HPDE6-E6E7 (cell line): ENCODE data around the gene MAP2K4.

Source experiments
- DNase-seq: peaks from one replicate; pipeline ENCODE4 v3.0.0; 2011; ENCODE audit warnings: missing footprints; ENCODE audit errors: extremely low spot score

MAP2K4 gene

DNA sequence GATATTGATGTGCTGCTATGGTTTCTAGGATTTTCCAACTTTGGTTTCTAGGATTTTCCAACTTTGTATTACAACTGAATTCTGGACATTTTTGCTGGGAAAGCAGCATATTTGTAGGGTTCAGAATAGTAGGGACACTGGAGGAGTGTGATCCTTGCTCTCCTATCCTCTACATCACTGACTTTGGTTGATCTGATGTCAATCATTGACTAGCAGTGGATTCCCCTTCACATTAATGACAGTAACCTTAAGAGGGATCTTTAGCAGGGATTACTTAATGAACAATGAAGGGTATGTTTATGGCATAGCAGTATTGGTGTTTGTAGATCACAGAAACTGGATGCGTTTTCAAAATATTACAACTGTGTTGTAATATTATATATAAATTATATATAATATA, 67.4 kb downstream of the MAP2K4 start:
- no peak for DNase-seq

DNA sequence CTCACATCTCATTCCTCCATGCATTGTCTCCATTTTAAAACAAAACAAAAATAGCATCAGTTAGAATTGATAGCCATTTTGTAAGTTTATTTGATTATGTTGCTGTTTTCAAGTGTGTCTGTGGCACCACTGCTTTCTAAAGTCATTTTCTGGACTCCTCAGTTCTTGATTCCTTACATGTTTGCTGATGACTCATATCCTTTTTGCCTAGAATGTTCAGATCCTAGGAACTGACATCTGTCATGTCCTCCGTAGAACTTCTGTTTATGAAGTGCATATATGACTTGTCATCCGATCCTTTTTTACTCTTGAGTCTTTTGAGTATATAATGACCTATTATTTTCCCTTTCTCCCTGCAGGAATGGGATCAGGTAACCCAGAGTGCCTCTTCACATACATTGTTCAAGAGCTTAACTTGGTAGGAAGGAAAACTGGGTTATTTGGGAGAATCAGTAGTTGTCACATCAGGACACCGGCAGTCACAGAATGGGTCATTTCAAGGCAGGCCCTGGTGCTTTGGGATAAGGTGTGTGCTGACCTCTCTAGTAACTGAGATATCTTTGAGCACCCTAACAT, 69.2 kb downstream of the MAP2K4 start:
- peak; percentile 7 for DNase-seq

DNA sequence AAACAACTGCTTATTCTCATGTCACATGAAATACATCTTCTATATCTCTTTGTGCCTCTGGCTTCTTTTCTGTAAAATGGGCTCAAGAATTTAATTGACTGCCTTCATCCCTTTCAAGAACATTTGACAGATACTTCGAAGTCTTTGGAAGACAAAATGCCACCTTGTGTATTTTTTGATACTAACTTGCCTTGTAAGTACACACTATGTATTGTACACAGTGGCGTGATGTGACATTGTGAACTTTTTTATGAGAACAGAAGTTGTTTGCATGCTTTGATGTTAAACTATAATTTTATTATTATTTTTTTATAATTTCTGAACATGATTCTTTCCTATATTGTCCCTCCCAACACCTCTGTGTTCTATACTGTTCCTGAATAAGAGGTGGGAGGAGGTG, 73.7 kb downstream of the MAP2K4 start:
- DNase-seq: no peak

DNA sequence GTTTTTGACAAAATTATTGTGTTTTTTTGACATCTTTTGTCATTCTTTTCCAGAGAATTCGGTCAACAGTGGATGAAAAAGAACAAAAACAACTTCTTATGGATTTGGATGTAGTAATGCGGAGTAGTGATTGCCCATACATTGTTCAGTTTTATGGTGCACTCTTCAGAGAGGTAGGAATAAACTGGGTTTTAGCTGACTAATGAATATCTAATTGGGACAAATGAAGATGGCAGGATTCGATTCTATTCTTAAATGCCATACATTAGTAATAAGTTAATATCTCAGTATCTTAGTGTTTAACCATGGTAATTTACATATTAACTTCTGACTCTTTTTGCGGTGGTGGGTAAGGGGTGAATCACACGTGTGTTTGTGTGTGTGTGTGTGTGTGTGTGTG, 74.8 kb downstream of the MAP2K4 start:
- DNase-seq: no peak

DNA sequence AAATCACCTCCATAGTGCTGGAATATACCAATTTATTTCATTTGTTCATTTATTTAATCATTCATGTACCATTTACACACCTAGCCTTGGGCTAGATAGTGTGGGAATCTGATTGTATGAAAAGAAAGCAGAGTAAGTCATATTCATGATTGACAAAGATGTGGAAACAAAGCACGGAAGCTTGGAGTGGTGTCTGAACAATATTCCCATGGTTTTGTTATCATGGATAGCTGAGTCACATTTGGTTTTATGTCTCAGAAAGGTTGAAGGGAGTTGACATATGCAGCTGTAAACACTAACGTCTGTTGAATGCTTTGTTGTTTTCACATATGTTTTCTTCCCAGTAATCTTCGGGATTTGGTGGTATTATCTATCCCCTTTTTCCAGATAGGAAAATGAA, 76.6 kb downstream of the MAP2K4 start:
- DNase-seq: no peak

DNA sequence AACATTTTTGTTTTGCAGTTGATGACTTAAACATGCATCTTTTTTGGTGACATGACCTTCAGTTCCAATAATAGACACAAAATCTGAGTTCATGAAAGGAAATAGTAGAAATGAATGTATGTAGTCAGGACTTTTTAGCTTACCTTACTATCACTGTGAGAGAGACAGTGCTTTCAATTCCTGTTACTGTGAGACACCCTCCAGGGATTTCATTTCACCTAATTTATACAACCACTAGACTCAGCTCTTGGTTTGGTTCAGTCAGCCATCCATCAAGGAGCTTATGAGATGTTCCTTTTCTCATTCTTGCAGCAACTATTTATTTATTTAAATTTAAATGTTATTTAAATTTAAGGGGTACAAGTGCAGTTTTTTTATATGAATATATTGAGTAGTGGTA, 77.9 kb downstream of the MAP2K4 start:
- no peak for DNase-seq

DNA sequence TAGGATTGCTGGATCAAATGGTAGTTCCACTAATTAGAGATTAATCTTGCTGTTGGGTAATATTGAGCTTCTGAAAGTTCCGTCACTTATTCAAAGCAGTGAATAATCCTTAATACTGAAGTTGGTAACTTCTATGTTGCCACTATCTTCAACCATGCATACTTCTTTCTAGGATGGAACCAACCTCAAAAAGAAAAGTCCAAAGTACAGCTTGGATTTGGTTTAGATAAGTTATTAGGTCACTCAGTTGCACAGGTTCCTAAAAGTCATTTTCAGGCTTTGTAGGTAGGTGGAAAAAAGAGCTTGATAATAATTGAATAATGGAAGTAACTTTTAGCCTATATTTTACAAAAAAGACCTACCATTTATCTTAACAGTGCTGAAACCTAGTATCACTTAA, 78.7 kb downstream of the MAP2K4 start:
- no peak for DNase-seq

DNA sequence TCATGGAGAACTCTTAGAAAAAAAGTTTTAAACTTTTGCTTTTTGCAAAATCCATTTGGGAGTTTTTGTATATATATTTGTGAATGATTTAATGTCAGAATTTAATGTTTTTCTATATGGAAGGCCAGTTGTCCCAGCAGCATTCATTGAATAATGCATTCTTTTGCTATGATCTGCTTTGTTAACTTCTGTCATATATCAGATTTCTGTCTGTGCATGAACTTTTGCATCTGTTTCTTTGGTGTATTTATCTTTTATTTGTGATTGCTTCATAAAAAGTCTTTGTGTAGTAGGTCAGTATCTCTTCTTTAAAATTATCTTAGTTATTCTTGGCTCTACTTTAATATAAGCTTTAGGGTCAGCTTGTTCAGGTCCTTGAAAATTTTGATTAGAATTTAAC, 84.2 kb downstream of the MAP2K4 start:
- DNase-seq: no peak

DNA sequence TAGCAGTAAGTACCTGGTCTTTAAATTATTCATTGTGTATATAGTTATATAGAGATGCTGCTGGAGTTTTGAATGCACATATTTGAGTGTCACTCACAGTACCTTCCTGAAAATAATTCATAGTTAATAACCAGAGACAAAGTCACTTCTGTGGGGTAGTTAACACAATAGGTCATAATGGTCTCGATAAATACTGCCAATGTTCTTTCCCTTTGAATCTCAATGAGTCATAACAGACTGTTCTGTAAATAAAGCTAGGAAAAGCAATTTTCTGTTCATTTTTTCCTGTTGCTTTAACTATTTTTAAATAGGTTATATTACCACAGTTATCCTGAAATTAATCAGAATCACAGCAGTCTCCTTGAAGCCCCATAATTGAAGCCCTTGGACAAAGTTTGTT, 87.2 kb downstream of the MAP2K4 start:
- no peak for DNase-seq

DNA sequence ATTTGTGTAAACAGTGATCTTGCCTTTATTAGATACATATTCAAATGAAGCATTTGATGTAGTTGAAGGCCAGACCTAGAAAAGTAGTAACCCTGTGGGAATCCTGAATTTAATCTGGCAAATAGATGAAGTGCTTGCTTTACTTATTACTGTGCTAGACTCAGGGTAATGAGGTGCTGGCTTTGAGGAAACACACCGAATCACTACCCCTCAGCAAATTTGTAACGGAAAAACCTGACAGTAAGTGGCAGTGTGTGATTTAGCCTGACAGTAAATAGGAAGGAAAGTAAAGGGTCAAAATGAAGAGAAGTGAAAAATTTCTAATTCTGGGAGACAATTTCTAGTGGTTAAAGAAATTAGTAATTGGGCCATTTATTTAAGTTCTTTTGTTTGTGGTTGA, 90.2 kb downstream of the MAP2K4 start:
- DNase-seq: no peak

DNA sequence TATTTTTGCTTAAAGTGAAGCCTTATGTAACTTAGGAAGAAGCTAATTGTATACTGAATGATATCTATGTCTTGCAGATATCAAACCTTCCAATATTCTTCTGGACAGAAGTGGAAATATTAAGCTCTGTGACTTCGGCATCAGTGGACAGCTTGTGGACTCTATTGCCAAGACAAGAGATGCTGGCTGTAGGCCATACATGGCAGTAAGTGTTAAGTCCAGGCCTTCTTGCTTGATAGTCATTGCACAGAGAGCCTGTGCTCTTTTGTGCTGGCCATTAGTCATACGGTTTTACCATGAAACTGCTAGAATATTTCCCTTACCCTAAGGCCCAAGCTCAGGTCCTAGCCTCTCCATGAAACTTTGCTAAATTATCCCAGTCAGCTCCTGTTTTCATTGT, 92.5 kb downstream of the MAP2K4 start:
- DNase-seq: no peak

DNA sequence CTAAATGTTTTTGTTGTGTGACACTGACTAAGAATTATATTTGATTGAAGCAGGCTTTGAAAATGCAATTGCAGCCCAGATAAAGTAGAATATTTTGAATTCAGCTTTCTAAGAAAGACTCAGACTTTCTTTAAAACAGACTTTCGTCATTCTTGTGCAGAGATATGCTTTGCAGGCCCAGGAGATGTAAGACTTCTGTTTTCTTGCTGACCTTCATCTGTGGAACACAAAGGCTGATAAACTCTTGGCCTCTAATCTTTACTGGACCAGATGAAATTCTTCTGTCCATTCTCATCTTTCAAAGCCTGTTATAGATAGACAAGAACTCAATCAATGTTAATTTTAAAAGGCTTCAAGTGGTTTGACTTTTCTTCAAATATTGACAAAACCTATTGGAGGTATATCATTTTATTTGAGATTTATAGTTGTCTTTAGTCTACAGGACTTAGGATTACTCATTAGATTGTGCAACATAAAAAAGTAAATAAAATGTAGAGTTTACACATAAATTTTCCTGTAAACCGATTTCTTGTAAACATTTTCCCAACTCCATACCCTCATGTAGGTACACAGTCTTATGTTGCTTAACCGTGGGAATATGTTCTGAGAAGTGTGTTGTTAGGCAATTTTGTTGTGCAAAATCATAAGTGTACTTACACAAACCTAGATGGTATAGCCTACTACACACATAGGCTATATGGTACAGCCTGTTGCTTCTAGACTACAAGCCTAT, 94.2 kb downstream of the MAP2K4 start:
- DNase-seq: no peak

DNA sequence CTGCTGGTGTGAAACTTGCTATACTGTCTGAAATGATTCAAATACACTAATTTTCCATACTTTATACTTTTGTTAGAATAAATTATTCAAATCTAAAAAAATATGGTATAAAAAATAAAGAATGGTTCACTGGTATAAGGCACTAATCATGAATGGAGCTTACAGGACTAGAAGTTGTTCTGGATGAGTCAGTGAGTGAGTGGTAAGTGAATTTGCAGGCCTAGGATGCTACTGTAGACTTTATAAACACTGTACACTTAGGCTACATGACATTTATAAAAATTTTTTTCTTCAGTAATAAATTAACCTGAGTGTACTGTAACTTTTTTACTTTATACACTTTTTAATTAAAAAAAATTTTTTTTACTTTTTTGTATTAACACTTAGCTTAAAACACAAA, 95.5 kb downstream of the MAP2K4 start:
- DNase-seq: no peak

DNA sequence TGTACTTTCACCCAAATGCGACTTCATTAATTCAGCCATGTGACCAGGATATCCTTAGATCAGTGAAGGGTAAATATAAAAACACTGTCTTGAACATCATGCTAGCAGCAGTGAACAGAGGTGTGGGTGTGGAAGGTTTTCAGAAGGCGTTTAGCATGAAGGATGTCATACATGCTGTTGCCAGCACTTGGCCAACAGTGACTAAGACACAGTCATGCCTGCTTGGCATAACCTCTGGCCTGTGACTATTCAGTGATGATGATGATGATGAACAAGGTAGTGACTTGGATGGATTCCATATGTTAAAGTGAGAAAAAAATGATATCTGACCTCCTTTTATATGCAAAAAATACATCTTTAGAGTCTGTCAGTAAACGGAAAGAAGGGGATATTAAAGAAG, 97.9 kb downstream of the MAP2K4 start:
- DNase-seq: no peak

DNA sequence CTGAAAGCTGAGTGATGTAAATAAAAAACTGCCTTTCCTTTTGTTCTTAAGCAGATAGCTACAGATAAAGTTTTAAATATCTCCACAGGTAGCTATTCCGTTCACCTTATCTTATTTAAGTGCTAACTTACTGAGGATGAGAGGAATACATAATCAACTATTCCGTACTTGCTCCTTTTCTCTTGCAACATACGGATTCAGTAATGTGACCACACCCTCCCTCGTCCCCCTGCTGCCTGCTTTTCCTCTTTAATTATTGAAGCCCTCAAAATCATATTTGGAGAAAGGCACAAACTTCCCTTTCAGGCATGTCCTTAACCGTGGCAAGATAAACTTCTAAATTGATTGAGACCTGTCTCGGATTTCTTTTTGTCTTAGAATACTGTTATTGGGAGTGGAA, 101.4 kb downstream of the MAP2K4 start:
- DNase-seq: no peak

DNA sequence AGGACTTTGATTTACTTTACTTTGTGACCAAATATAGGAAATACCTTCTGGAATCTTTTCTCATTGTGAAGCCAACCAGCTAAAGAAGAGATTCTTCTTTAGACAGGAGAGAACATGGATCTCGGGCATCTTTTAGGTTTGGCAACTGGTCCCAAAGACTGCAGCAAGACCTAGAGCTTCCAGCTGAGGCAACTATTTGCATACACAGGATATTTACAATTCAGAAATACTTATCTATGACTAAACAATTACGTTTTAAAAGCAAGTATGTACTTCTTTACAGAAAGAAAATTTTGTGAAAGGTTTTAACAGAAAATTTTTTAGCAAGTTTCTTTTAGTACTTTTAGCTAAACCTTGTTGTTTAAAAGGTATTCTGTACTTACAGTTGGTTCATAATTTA, 106.5 kb downstream of the MAP2K4 start:
- DNase-seq: no peak

DNA sequence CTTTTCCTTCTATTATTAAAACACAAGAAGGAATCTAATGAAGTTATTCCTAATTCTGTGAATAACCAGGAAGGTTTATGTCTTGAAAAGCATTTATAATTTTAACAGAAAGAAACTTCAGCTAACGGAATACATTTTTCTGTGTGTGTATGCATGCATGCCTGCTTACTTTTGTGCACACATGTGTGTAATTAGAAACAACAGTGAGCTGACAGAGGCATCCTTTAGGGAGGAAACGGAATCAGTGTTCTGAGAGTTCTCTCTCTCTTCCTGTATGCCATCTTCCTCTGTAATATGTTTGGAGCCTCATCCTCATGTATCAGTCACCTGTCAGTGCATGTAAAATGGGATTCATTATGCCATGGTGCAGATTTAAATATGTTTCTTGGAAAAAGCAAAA, 107.0 kb downstream of the MAP2K4 start:
- DNase-seq: no peak

DNA sequence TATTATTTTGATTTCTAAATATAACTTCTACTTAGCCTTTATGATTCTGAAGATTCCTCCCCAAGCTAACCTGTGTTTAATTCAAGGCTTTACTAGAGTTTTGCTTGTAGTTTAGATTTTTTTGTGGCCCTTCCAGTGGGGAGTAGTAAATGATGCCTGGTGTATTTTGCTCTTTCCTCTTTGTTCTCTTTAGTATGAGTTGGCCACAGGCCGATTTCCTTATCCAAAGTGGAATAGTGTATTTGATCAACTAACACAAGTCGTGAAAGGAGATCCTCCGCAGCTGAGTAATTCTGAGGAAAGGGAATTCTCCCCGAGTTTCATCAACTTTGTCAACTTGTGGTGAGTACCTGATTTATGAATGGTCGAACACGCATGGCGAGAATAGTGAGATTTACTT, 108.3 kb downstream of the MAP2K4 start:
- no peak for DNase-seq

DNA sequence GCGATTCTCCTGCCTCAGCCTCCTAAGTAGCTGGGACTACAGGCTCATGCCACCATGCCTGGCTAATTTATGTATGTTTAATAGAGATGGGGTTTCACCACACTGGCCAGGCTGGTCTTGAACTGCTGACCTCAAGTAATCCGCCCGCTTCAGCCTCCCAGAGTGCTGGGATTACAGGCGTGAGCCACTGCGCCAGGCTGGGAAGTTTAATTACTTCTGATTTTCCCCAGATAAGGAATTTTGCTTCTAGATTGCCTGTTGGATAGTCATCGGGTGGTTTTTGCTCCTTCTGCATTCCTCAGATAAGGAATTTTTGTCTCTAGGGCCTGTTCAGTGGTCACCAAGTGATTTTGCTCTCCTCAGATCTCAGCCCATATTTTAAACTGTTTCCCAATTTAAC, 112.5 kb downstream of the MAP2K4 start:
- DNase-seq: no peak

DNA sequence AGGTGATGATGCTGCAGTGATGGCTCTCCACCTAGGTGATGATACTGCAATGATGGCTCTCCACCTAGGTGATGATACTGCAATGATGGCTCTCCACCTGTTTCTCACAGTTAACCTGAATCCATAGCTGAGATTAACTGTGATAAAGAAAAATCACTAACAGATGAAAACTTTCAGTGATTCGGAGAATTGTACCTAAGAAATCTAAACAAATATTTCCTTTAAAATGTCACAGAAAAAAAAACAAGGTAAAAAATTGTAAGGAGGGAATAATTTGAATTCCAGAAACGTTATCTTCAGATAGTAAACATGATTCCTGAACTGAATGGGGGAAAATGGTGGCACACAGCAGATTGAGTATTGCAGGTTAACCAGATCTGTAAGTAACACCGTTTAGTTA, 113.4 kb downstream of the MAP2K4 start:
- no peak for DNase-seq

DNA sequence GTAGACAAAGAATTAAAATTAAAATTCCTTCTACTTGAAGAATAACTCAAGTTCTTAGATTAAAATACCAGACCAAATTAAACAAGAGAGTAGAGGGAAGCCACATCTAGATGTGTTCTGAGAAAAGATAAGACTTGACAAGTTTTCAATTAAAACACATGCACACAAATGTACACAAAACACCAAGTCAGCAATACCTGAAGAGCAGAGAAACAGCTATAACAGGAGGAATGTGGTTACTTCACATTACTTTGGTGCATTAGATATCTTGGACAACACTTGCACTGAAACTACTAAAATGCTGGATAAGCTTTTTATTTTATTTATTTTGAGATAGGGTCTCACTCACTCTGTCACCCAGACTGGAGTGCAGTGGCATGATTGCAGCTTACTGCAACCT, 113.9 kb downstream of the MAP2K4 start:
- no peak for DNase-seq

DNA sequence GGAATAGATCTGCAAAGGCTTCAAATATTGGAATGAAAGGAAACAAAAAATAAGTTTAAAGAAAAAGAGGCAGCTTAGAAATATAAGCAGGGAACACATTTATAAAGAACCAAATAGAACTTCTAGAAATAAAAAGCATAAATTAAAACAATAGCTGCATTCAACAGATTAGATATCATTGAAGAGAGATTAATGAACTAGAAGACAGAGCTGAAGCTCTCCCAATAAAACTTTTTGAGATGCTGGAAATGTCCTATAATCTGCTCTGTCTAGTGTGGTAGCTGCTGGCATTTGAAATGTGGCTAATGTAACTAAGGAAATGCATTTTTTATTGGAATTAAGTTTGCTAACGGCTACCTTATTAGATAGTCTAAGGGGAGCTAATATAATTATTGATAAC, 115.6 kb downstream of the MAP2K4 start:
- no peak for DNase-seq

DNA sequence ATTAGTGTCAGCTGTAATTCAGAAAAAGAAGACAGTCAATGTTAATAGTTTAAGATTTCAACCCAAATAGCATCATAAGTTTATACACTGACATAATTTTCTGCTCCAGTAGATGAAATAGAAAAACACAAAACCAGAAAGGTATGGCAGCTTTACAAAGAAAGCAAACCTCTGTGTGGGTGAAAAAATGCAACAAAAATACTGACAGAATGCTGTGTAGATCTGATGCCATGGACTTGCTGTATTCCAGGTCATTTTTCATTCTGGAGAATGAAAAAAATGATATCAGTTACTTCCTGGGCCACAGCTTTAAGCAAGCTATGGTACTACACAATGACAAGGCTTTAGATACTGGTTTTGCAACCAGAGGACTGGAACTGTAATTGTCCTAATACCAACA, 116.0 kb downstream of the MAP2K4 start:
- DNase-seq: no peak

DNA sequence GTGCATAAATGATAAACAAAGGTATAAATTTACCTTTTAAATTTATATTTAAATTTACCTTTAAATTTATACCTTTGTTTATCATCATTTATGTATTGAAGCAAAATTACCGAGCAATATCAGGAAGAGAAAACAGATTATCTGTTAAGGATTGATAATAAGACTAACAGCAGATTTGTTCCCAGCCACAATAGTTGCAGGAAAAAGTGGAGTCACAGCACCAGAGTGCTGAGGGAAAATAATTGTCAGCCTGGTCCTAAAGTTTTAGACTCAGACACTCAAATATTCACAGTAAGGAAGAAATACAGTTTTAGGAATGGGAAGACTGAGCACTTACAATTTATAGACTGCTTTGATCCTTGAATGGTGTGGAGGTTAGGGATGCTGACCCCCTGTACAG, 117.2 kb downstream of the MAP2K4 start:
- no peak for DNase-seq
